H1 (cell line): ENCODE data around the gene UBXN4. TPM values are rescaled to one million over a fixed set of nuclear protein-coding genes. Genes with fewer than 3 reads are reported as not detected.

ENCODE experiments used
- CTCF ChIA-PET: fragments of 300-600 bp; sonication (Branson Sonifier 250); formaldehyde crosslinking; loops from one replicate; lab custom pipeline; 2021; ENCODE audit not compliant: partially characterized antibody; lab: Charles Lee
- POLR2A ChIA-PET: fragments of 300-600 bp; sonication (Branson Sonifier 250); formaldehyde crosslinking; loops from one replicate; lab custom pipeline; 2021; ENCODE audit warnings: inconsistent platforms; ENCODE audit not compliant: partially characterized antibody; lab: Charles Lee
- DNase-seq, 2 experiments: peaks; one replicate each; pipeline versions ENCODE4 v3.0.0 to v3.0.0-alpha.2; 2010 to 2022; ENCODE audit warnings: low spot score in 2 of 2, low read depth in 1 of 2, mixed read lengths in 1 of 2
- FAIRE-seq: peaks from 2 replicates; lab custom pipeline; 2011; peaks lifted over from hg19 to GRCh38; lab: Jason Lieb, UNC
- H2AFZ ChIP-seq: 2 replicates; pipeline ENCODE4 v1.8.1; 2012; ENCODE audit warnings: low read length, inconsistent platforms
- H2AK5ac ChIP-seq: 2 replicates; pipeline ENCODE4 v1.6.1; 2013; ENCODE audit warnings: low read depth, low read length
- H2BK120ac ChIP-seq: replicated peaks from 2 replicates; pipeline ENCODE3; 2013; ENCODE audit warnings: low read depth, low read length, inconsistent platforms
- H2BK12ac ChIP-seq: 2 replicates; pipeline ENCODE4 v1.6.1; 2013; ENCODE audit warnings: low read depth, low read length
- H2BK15ac ChIP-seq: 2 replicates; pipeline ENCODE4 v1.6.1; 2013; ENCODE audit warnings: low read length
- H2BK20ac ChIP-seq: 2 replicates; pipeline ENCODE4 v1.6.1; 2013; ENCODE audit warnings: low read length
- H2BK5ac ChIP-seq: 2 replicates; pipeline ENCODE4 v1.6.1; 2013; ENCODE audit warnings: low read depth, low read length
- H3K14ac ChIP-seq: 2 replicates; pipeline ENCODE4 v1.6.1; 2013; ENCODE audit warnings: inconsistent platforms; ENCODE audit not compliant: insufficient read length
- H3K18ac ChIP-seq: 2 replicates; pipeline ENCODE4 v1.6.1; 2013; ENCODE audit warnings: low read length; ENCODE audit errors: extremely low read depth
- H3K23ac ChIP-seq: 2 replicates; pipeline ENCODE4 v1.6.1; 2013; ENCODE audit warnings: inconsistent platforms; ENCODE audit not compliant: insufficient read length
- H3K23me2 ChIP-seq: 2 replicates; pipeline ENCODE4 v1.6.1; 2013; ENCODE audit warnings: low read depth, low read length
- H3K27ac ChIP-seq: 2 replicates; pipeline ENCODE4 v1.6.1; 2011; ENCODE audit warnings: low read depth, low read length, inconsistent platforms
- H3K27me3 ChIP-seq, 4 experiments: replicated peaks in 1 of 4; 1 replicate in 1 of 4; 2 replicates in 3 of 4; pipeline versions ENCODE4 v1.6.1 to v1.8.1; 2011 to 2013; ENCODE audit warnings: low read length in 3 of 4, mild to moderate bottlenecking in 3 of 4, inconsistent platforms in 2 of 4, mixed read lengths in 2 of 4, moderate library complexity in 1 of 4; ENCODE audit not compliant: control insufficient read depth in 3 of 4, insufficient read depth in 3 of 4; ENCODE audit errors: extremely low read depth in 1 of 4
- H3K36me3 ChIP-seq, 4 experiments: 2 replicates each; pipeline versions ENCODE4 v1.6.1 to v1.8.1; 2011 to 2013; ENCODE audit warnings: mild to moderate bottlenecking in 4 of 4, low read length in 3 of 4, moderate library complexity in 2 of 4, control low read depth in 1 of 4, inconsistent platforms in 1 of 4; ENCODE audit not compliant: insufficient read depth in 4 of 4, control insufficient read depth in 2 of 4
- H3K4ac ChIP-seq: replicated peaks from 2 replicates; pipeline ENCODE3; 2013; ENCODE audit warnings: low read length, low read depth, mixed read lengths, inconsistent platforms; ENCODE audit not compliant: insufficient read length
- H3K4me1 ChIP-seq, 4 experiments: replicated peaks in 1 of 4; 1 replicate in 1 of 4; 2 replicates in 3 of 4; pipeline versions ENCODE4 v1.6.1 to v1.8.1; 2011 to 2013; ENCODE audit warnings: low read length in 3 of 4, inconsistent platforms in 2 of 4, mixed read lengths in 1 of 4; ENCODE audit not compliant: insufficient read depth in 4 of 4, control insufficient read depth in 3 of 4
- H3K4me2 ChIP-seq, 2 experiments: 2 replicates each; pipeline versions ENCODE4 v1.6.1 to v1.8.1; 2011 to 2013; ENCODE audit warnings: low read depth in 2 of 2, low read length in 2 of 2, control low read depth in 1 of 2, inconsistent platforms in 1 of 2, mild to moderate bottlenecking in 1 of 2; ENCODE audit not compliant: insufficient read depth in 1 of 2
- H3K4me3 ChIP-seq, 4 experiments: fragments of 200-600, 300-600 bp in 1 of 4; sonication (generic), shearing (Covaris generic), sonication (Bioruptor Twin) in 1 of 4; 2 replicates each; pipeline versions ENCODE4 v1.5.1 to v1.8.1; 2011 to 2016; ENCODE audit warnings: low read length in 4 of 4, low read depth in 3 of 4, control low read depth in 2 of 4, inconsistent platforms in 2 of 4, mild to moderate bottlenecking in 2 of 4, mixed read lengths in 1 of 4, moderate library complexity in 1 of 4; ENCODE audit not compliant: insufficient read depth in 2 of 4; ENCODE audit errors: extremely low read depth in 1 of 4
- H3K56ac ChIP-seq: replicated peaks from 2 replicates; pipeline ENCODE3; 2013; ENCODE audit warnings: low read depth, mild to moderate bottlenecking, mixed read lengths, low read length, inconsistent platforms; ENCODE audit not compliant: insufficient read length
- H3K79me1 ChIP-seq: 2 replicates; pipeline ENCODE4 v1.6.1; 2013; ENCODE audit warnings: low read depth, low read length, control low read depth
- H3K79me2 ChIP-seq, 2 experiments: 2 replicates each; pipeline versions ENCODE4 v1.6.1 to v1.8.1; 2012 to 2013; ENCODE audit warnings: low read length in 2 of 2, mild to moderate bottlenecking in 2 of 2, inconsistent platforms in 1 of 2; ENCODE audit not compliant: insufficient read depth in 2 of 2, control insufficient read depth in 1 of 2
- H3K9ac ChIP-seq, 4 experiments: replicated peaks in 1 of 4; 1 replicate in 1 of 4; 2 replicates in 3 of 4; pipeline versions ENCODE4 v1.6.1 to v1.8.1; 2011 to 2013; ENCODE audit warnings: low read depth in 3 of 4, low read length in 3 of 4, control low read depth in 2 of 4, mild to moderate bottlenecking in 2 of 4, moderate library complexity in 2 of 4, inconsistent platforms in 1 of 4; ENCODE audit errors: extremely low read depth in 1 of 4
- H3K9me3 ChIP-seq, 2 experiments: 2 replicates each; pipeline versions ENCODE4 v1.6.1 to v1.8.1; 2012 to 2013; ENCODE audit warnings: mild to moderate bottlenecking in 2 of 2, moderate library complexity in 2 of 2, control low read depth in 1 of 2, inconsistent platforms in 1 of 2, low read depth in 1 of 2, low read length in 1 of 2, mixed read lengths in 1 of 2; ENCODE audit not compliant: insufficient read depth in 2 of 2
- H4K20me1 ChIP-seq, 2 experiments: replicated peaks in 1 of 2; 2 replicates each; pipeline versions ENCODE3 to v1.8.1; 2011 to 2013; ENCODE audit warnings: inconsistent platforms in 2 of 2, low read length in 2 of 2, mild to moderate bottlenecking in 1 of 2; ENCODE audit not compliant: insufficient read depth in 2 of 2, control insufficient read depth in 1 of 2
- H4K5ac ChIP-seq: 2 replicates; pipeline ENCODE4 v1.6.1; 2013; ENCODE audit warnings: low read length, low read depth, mixed read lengths, inconsistent platforms; ENCODE audit not compliant: insufficient read length
- H4K8ac ChIP-seq: 2 replicates; pipeline ENCODE4 v1.8.0; 2013; ENCODE audit warnings: mild to moderate bottlenecking, moderate library complexity, low read length, inconsistent platforms; ENCODE audit not compliant: insufficient read depth; ENCODE audit errors: extremely low read depth
- H4K91ac ChIP-seq: replicated peaks from 2 replicates; pipeline ENCODE3; 2013; ENCODE audit warnings: low read length, mixed read lengths, inconsistent platforms; ENCODE audit not compliant: insufficient read length
- CBX5 ChIP-seq: fragments of 300-800, 300-1000 bp; sonication (generic); IDR thresholded peaks from 2 replicates; pipeline ENCODE4 v1.7.1; 2016; ENCODE audit warnings: antibody characterized with exemption, low read length, low read depth
- CHD2 ChIP-seq: IDR thresholded peaks from 2 replicates; pipeline ENCODE4 v1.6.1; 2012; ENCODE audit warnings: low read length, improper control_type of control experiment
- EZH2 ChIP-seq: fragments of 200-600 bp; sonication (generic); IDR thresholded peaks from 2 replicates; pipeline ENCODE4 v1.7.1; 2012; ENCODE audit warnings: low read depth, mild to moderate bottlenecking, moderate library complexity, low read length, inconsistent platforms; ENCODE audit not compliant: severe bottlenecking
- HDAC6 ChIP-seq: IDR thresholded peaks from one replicate; pipeline ENCODE4 v1.7.1; 2012; ENCODE audit warnings: low read depth, mild to moderate bottlenecking, inconsistent platforms, low read length, moderate library complexity
- JUN ChIP-seq: IDR thresholded peaks from 2 replicates; pipeline ENCODE4 v1.6.1; 2011; ENCODE audit warnings: low read depth, mild to moderate bottlenecking, improper control_type of control experiment, low read length
- JUND ChIP-seq: IDR thresholded peaks from 2 replicates; pipeline ENCODE4 v1.6.1; 2011; ENCODE audit warnings: mild to moderate bottlenecking, improper control_type of control experiment, low read length
- KDM1A ChIP-seq: fragments of 200-600, 300-600 bp; sonication (generic); IDR thresholded peaks from 2 replicates; pipeline ENCODE4 v1.7.1; 2016; ENCODE audit warnings: mild to moderate bottlenecking, low read length, borderline replicate concordance
- RNF2 ChIP-seq: fragments of 200-900, 300-1000 bp; sonication (generic); IDR thresholded peaks from 2 replicates; pipeline ENCODE4 v1.7.1; 2016; ENCODE audit warnings: borderline replicate concordance, low read depth, mild to moderate bottlenecking, antibody characterized with exemption, low read length; ENCODE audit not compliant: poor library complexity, severe bottlenecking; ENCODE audit errors: missing control alignments
- SP4 ChIP-seq: IDR thresholded peaks from 2 replicates; pipeline ENCODE4 v1.6.1; 2012; ENCODE audit warnings: low read length, inconsistent platforms
- TEAD4 ChIP-seq: IDR thresholded peaks from 2 replicates; pipeline ENCODE4 v1.6.1; 2012; ENCODE audit warnings: low read depth, low read length, inconsistent platforms, mixed read lengths
- WGBS, 2 experiments: shearing (Covaris generic) in 1 of 2; methylation state at CpG; one replicate each; pipeline versions ENCODE4 v1.1.6 to v1.1.7; 2013 to 2015; ENCODE audit warnings: low lambda C conversion rate in 2 of 2, mixed read lengths in 2 of 2, inconsistent platforms in 1 of 2, low coverage in 1 of 2, missing lambda C conversion rate in 1 of 2; ENCODE audit not compliant: insufficient replicate concordance in 2 of 2, insufficient coverage in 1 of 2, insufficient read length in 1 of 2; ENCODE audit errors: extremely low coverage in 1 of 2, missing lambda C conversion rate in 1 of 2; 5-methylcytosine and 5-hydroxymethylcytosine counted together
- polyA plus RNA-seq, 7 experiments: library from polyadenylated mRNA; depleted of rRNA in 3 of 7; stranded (reverse) in 5 of 7; unstranded in 2 of 7; fragments of >200 nt in 5 of 7; fragments of 200-250 nt in 2 of 7; gene quantifications; 1 replicate in 5 of 7; 2 replicates in 1 of 7; 4 replicates in 1 of 7; pipeline versions ENCODE4 v1.2.1 to v1.2.3, GENCODE V29; 2011 to 2013; ENCODE audit warnings: missing spikeins in 2 of 7, mixed read lengths in 2 of 7
- total RNA-seq: library from RNA; stranded (reverse); fragmentation: NEBNext Ultra II Directional; extraction: Animal tissue kit (Norgen Biotek cat#: 25700); gene quantifications from 2 replicates; pipeline ENCODE4 v1.2.1, GENCODE V29; 2021

UBXN4 gene
- total and polyA plus RNA-seq, 2 of the 8 experiments (the other 6 are each of a cell fraction or from before 2014, with no cell fraction given) = 20.1 to 64.2 TPM

DNA sequence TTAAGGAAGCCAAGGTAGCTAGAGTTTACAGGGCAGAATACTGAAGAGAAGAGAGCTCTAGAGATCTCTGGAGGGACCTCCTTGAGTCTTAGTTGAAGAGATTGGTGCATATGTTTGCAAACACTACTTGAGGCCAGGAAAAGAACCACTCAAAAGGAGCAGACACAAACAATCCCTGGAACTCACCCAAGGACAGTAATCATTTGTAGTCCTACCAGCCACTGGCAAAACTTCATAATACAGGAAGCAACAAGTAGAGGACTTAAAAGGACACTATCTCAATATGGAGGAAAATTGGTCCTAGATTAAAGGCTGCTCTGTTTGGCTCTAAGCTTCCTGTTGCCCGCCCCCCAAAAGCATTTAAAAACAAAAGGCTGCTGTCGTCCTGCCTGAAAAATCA lies 46.9 kb upstream of the UBXN4 start:
- Histone ChIP-seq H3K4me1 (no peaks in the 10 kb centered on the region), H2BK5ac (no peak overlapping the region), H3K79me2 (no peaks in the 10 kb centered on the region), H2AFZ (no peak overlapping the region), H4K5ac (no peak overlapping the region), H2AK5ac (no peak overlapping the region), H4K20me1 (peaks cover 0 to 2% of the 10 kb centered on the region in 2 experiments), H2BK15ac (no peak overlapping the region), H3K4ac (no peak overlapping the region), H3K79me1 (no peaks in the 10 kb centered on the region), H3K27me3 (no peaks in the 10 kb centered on the region), H3K4me3 (no peak overlapping the region), H4K8ac (no peak overlapping the region), H4K91ac (no peak overlapping the region), H3K23ac (no peak overlapping the region), H3K56ac (no peak overlapping the region), H2BK12ac (no peak overlapping the region), H3K27ac (no peak overlapping the region), H3K14ac (no peak overlapping the region), H3K9me3 (no peaks in the 10 kb centered on the region), H3K9ac (no peak overlapping the region), H3K23me2 (no peaks in the 10 kb centered on the region; the same call in 1 of the 2 replicates), H2BK120ac (no peak overlapping the region), H3K36me3 (peaks cover 0 to 2% (median 0%) of the 10 kb centered on the region in 4 experiments; a peak in 3 of 8 replicates), H2BK20ac (no peak overlapping the region), H3K18ac (no peak overlapping the region), H3K4me2 (no peak overlapping the region)
- ChIA-PET CTCF (interaction anchor here (1.1 to 2.4 kb wide), 2 partner anchors 15 to 17 kb away, joined by 3 to 10 read pairs; no protein-coding TSS in a partner anchor), POLR2A (no interaction called here)
- TF ChIP-seq HDAC6 = no peak
- TF ChIP-seq JUN = no peak
- no peak for TF ChIP-seq KDM1A
- TF ChIP-seq CBX5 = no peak
- TF ChIP-seq RNF2 = no peak
- no peak for TF ChIP-seq EZH2
- no peak for TF ChIP-seq TEAD4
- no peak for TF ChIP-seq CHD2
- no peak for TF ChIP-seq SP4
- no peak for TF ChIP-seq JUND
- 94% methylated on average over 2 of the region's 2 CpGs; no CpG with 5 or more reads in 1 of the 2 experiments for WGBS, 2 experiments
- DNase-seq (no peak), FAIRE-seq (no peak)
